Measurements from ENCODE around the gene RGS6. TPM values are rescaled to one million over a fixed set of nuclear protein-coding genes. Genes with fewer than 3 reads are reported as not detected.

RGS6 gene
- total RNA-seq, 1 donor from 2014 or later: 0.34 TPM

- H3K9ac ChIP-seq (ENCODE audit: low read length): no peak overlapping the region
- no peaks in the 10 kb centered on the region for H3K79me2 ChIP-seq (ENCODE audit: insufficient read depth, low read length)
- no peaks in the 10 kb centered on the region for H3K36me3 ChIP-seq (ENCODE audit: insufficient read depth, low read length)
- FAIRE-seq: no peak
- H3K4me2 ChIP-seq (ENCODE audit: low read length): no peak overlapping the region
- Mint-ChIP-seq H3K4me3 (ENCODE audit: unreplicated experiment) (no peak overlapping the region), H3K4me1 (ENCODE audit: low read depth, unreplicated experiment) (no peaks in the 10 kb centered on the region), H3K27me3 (ENCODE audit: low read depth, unreplicated experiment) (peaks cover 8% of the 10 kb centered on the region), H3K36me3 (ENCODE audit: low read depth, unreplicated experiment) (no peaks in the 10 kb centered on the region), H3K9me3 (ENCODE audit: unreplicated experiment) (no peaks in the 10 kb centered on the region), H3K27ac (ENCODE audit: unreplicated experiment) (no peak overlapping the region)
- no peak for TF ChIP-seq CTCF (IDR thresholded peaks at IDR 0.05; ENCODE audit: insufficient read depth, low read depth, low read length)
- H2AFZ ChIP-seq (ENCODE audit: low read depth, low read length): no peak overlapping the region
- H3K4me1 ChIP-seq (ENCODE audit: insufficient read depth, low read length): no peaks in the 10 kb centered on the region
- H4K20me1 ChIP-seq (ENCODE audit: insufficient read depth, low read length): no peaks in the 10 kb centered on the region
- no peaks in the 10 kb centered on the region for H3K9me3 ChIP-seq (ENCODE audit: insufficient read depth, low read depth, low read length)
- H3K27ac ChIP-seq (ENCODE audit: low read depth, low read length): no peak overlapping the region
- peaks cover 2% of the 10 kb centered on the region for H3K27me3 ChIP-seq (ENCODE audit: insufficient read depth, low read length)
- DNase-seq (ENCODE audit: low read depth): no peak
- no peak overlapping the region for H3K4me3 ChIP-seq (ENCODE audit: insufficient read depth, low read depth, low read length)
These were observed 26.8 kb downstream of the RGS6 start for GRCh38 chr14:71959055-71959454.

- Histone ChIP-seq H3K9me3 (ENCODE audit: insufficient read depth, low read depth, low read length) (no peaks in the 10 kb centered on the region), H2AFZ (ENCODE audit: low read depth, low read length) (no peak overlapping the region), H3K4me2 (ENCODE audit: low read length) (no peak overlapping the region), H3K4me1 (ENCODE audit: insufficient read depth, low read length) (no peaks in the 10 kb centered on the region), H3K4me3 (ENCODE audit: insufficient read depth, low read depth, low read length) (no peak overlapping the region), H3K36me3 (ENCODE audit: insufficient read depth, low read length) (no peaks in the 10 kb centered on the region), H3K27me3 (ENCODE audit: insufficient read depth, low read length) (peaks cover 2% of the 10 kb centered on the region), H3K79me2 (ENCODE audit: insufficient read depth, low read length) (no peaks in the 10 kb centered on the region), H4K20me1 (ENCODE audit: insufficient read depth, low read length) (no peaks in the 10 kb centered on the region), H3K27ac (ENCODE audit: low read depth, low read length) (no peak overlapping the region), H3K9ac (ENCODE audit: low read length) (no peak overlapping the region)
- Mint-ChIP-seq H3K9me3 (ENCODE audit: unreplicated experiment) (no peaks in the 10 kb centered on the region), H3K27me3 (ENCODE audit: low read depth, unreplicated experiment) (peaks cover 8% of the 10 kb centered on the region), H3K4me3 (ENCODE audit: unreplicated experiment) (no peak overlapping the region), H3K4me1 (ENCODE audit: low read depth, unreplicated experiment) (no peaks in the 10 kb centered on the region), H3K27ac (ENCODE audit: unreplicated experiment) (no peak overlapping the region), H3K36me3 (ENCODE audit: low read depth, unreplicated experiment) (no peaks in the 10 kb centered on the region)
- DNase-seq (ENCODE audit: low read depth) (no peak), FAIRE-seq (no peak)
- TF ChIP-seq CTCF (IDR thresholded peaks at IDR 0.05; ENCODE audit: insufficient read depth, low read depth, low read length) (no peak), EZH2 (IDR thresholded peaks at IDR 0.05; ENCODE audit: insufficient read depth, low read length) (no peak)
These were observed 28.5 kb downstream of the RGS6 start for GRCh38 chr14:71960494-71961353.

DNA sequence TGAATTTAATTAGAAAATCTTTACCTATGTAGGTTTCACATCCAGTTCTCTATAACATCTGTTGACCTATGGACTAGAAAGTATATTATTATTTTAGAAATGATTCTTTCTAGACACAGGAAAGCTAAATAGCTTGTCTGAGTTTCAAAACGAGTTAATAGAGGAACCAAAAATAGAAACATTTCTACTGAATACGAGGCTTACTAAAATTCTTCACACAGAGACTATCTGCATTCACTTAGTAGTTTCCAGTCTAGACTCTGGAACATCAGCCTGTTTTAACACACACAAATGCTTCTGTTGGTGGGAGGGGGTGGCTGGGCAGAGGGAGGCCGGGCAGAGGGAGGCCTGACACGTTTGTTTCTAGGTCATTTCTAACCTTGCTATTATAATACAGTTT lies 29.7 kb downstream of the RGS6 start:
- Histone ChIP-seq H4K20me1 (ENCODE audit: insufficient read depth, low read length) (no peaks in the 10 kb centered on the region), H3K9me3 (ENCODE audit: insufficient read depth, low read depth, low read length) (no peaks in the 10 kb centered on the region), H3K4me1 (ENCODE audit: insufficient read depth, low read length) (no peaks in the 10 kb centered on the region), H3K79me2 (ENCODE audit: insufficient read depth, low read length) (no peaks in the 10 kb centered on the region), H3K4me3 (ENCODE audit: insufficient read depth, low read depth, low read length) (no peak overlapping the region), H3K36me3 (ENCODE audit: insufficient read depth, low read length) (no peaks in the 10 kb centered on the region), H3K27ac (ENCODE audit: low read depth, low read length) (no peak overlapping the region), H3K4me2 (ENCODE audit: low read length) (no peak overlapping the region), H3K9ac (ENCODE audit: low read length) (no peak overlapping the region), H3K27me3 (ENCODE audit: insufficient read depth, low read length) (peaks cover 2% of the 10 kb centered on the region), H2AFZ (ENCODE audit: low read depth, low read length) (no peak overlapping the region)
- no peak for FAIRE-seq
- TF ChIP-seq CTCF (IDR thresholded peaks at IDR 0.05; ENCODE audit: insufficient read depth, low read depth, low read length): no peak
- TF ChIP-seq EZH2 (IDR thresholded peaks at IDR 0.05; ENCODE audit: insufficient read depth, low read length): no peak
- Mint-ChIP-seq H3K27ac (ENCODE audit: unreplicated experiment) (no peak overlapping the region), H3K27me3 (ENCODE audit: low read depth, unreplicated experiment) (peaks cover 5% of the 10 kb centered on the region), H3K4me1 (ENCODE audit: low read depth, unreplicated experiment) (no peaks in the 10 kb centered on the region), H3K9me3 (ENCODE audit: unreplicated experiment) (no peaks in the 10 kb centered on the region), H3K36me3 (ENCODE audit: low read depth, unreplicated experiment) (no peaks in the 10 kb centered on the region), H3K4me3 (ENCODE audit: unreplicated experiment) (no peak overlapping the region)
- DNase-seq (ENCODE audit: low read depth): no peak

Measured in astrocyte (in vitro differentiated cells and primary cell).